HepG2 (cell line): ENCODE results near the gene NEDD8. TPM values are rescaled to one million over a fixed set of nuclear protein-coding genes. Genes with fewer than 3 reads are reported as not detected.

Source experiments
- MXI1 ChIP-seq: IDR thresholded peaks from 3 replicates; pipeline ENCODE4 v1.6.1; 2012; ENCODE audit warnings: low read depth, low read length, inconsistent platforms, borderline replicate concordance
- NCOA1 ChIP-seq: sonication (generic); formaldehyde crosslinking; IDR thresholded peaks from 2 replicates; pipeline ENCODE4 v1.9.0; 2021; ENCODE audit warnings: missing genetic modification reagents
- PHF21A ChIP-seq: sonication (generic); formaldehyde crosslinking; IDR thresholded peaks from 2 replicates; pipeline ENCODE4 v1.5.0; 2020; ENCODE audit warnings: mild to moderate bottlenecking, missing genetic modification reagents
- TOPORS ChIP-seq: sonication (generic); formaldehyde crosslinking; IDR thresholded peaks from 2 replicates; pipeline ENCODE4 v1.8.0; 2023; ENCODE audit warnings: mild to moderate bottlenecking, missing genetic modification reagents
- U2AF2 ChIP-seq: fragments of 200-400 bp; formaldehyde crosslinking; IDR thresholded peaks from 2 replicates; pipeline ENCODE4 v1.6.1; 2017; ENCODE audit warnings: low read depth, mild to moderate bottlenecking, low read length
- ZKSCAN5 ChIP-seq: sonication (generic); formaldehyde crosslinking; IDR thresholded peaks from 2 replicates; pipeline ENCODE4 v1.5.1; 2020; ENCODE audit warnings: mild to moderate bottlenecking, missing genetic modification reagents
- ZNF326 ChIP-seq: sonication (generic); formaldehyde crosslinking; IDR thresholded peaks from 2 replicates; pipeline ENCODE4 v1.4.0; 2020; ENCODE audit warnings: missing genetic modification reagents, borderline replicate concordance
- ZNF33A ChIP-seq: sonication (generic); formaldehyde crosslinking; IDR thresholded peaks from 2 replicates; pipeline ENCODE4 v1.5.1; 2020; ENCODE audit warnings: missing genetic modification reagents, mild to moderate bottlenecking, moderate library complexity, borderline replicate concordance
- ZNF878 ChIP-seq: sonication (generic); formaldehyde crosslinking; IDR thresholded peaks from 2 replicates; pipeline ENCODE4 v1.8.1; 2023; ENCODE audit warnings: mild to moderate bottlenecking, missing genetic modification reagents, moderate library complexity
- polyA plus RNA-seq, 8 experiments: library from polyadenylated mRNA; depleted of rRNA in 3 of 8; stranded (reverse) in 7 of 8; unstranded in 1 of 8; fragments of >200 nt; fragmentation: Illumina TruSeq in 4 of 8; extraction: Trizol in 4 of 8; gene quantifications; 2 replicates each; pipeline versions ENCODE4 v1.2.1 to v1.2.3, GENCODE V29; 2011 to 2016; ENCODE audit warnings: low read depth in 4 of 8, missing spikeins in 1 of 8, mixed read lengths in 1 of 8; ENCODE audit not compliant: insufficient read depth in 1 of 8
- total RNA-seq, 5 experiments: library from RNA; depleted of rRNA; stranded (reverse); fragments of >200 nt; fragmentation: Illumina TruSeq; extraction: Trizol; gene quantifications; 2 replicates each; pipeline ENCODE4 v1.2.3, GENCODE V29; 2016; ENCODE audit warnings: low read depth in 1 of 5
- TF ChIP-seq, protein P1 (sequence below): sonication (generic); formaldehyde crosslinking; IDR thresholded peaks from 2 replicates; pipeline ENCODE4 v1.4.0; 2020; ENCODE audit warnings: mild to moderate bottlenecking, missing genetic modification reagents
- TF ChIP-seq, protein P2 (sequence below): sonication (generic); formaldehyde crosslinking; IDR thresholded peaks from 2 replicates; pipeline ENCODE4 v1.5.0; 2020; ENCODE audit warnings: mild to moderate bottlenecking, missing genetic modification reagents
- TF ChIP-seq, protein P3 (sequence below): sonication (generic); formaldehyde crosslinking; IDR thresholded peaks from 2 replicates; pipeline ENCODE4 v1.4.0; 2020; ENCODE audit warnings: missing genetic modification reagents
- TF ChIP-seq, protein P4 (sequence below): sonication (generic); formaldehyde crosslinking; IDR thresholded peaks from 2 replicates; pipeline ENCODE4 v1.5.0; 2020; ENCODE audit warnings: missing genetic modification reagents
- TF ChIP-seq, protein P5 (sequence below): sonication (generic); formaldehyde crosslinking; IDR thresholded peaks from 2 replicates; pipeline ENCODE4 v1.4.0; 2020; ENCODE audit warnings: missing genetic modification reagents, borderline replicate concordance
- TF ChIP-seq, protein P6 (sequence below): sonication (generic); formaldehyde crosslinking; IDR thresholded peaks from 2 replicates; pipeline ENCODE4 v1.4.0; 2020; ENCODE audit warnings: mild to moderate bottlenecking, missing genetic modification reagents
- TF ChIP-seq, protein P7 (sequence below): sonication (generic); formaldehyde crosslinking; IDR thresholded peaks from 2 replicates; pipeline ENCODE4 v1.8.1; 2023; ENCODE audit warnings: mild to moderate bottlenecking, moderate library complexity, missing genetic modification reagents

Gene NEDD8
- total and polyA plus RNA-seq, 2 of the 13 experiments (the other 11 are each of a cell fraction or from before 2014, with no cell fraction given), result 535 to 713 TPM

DNA sequence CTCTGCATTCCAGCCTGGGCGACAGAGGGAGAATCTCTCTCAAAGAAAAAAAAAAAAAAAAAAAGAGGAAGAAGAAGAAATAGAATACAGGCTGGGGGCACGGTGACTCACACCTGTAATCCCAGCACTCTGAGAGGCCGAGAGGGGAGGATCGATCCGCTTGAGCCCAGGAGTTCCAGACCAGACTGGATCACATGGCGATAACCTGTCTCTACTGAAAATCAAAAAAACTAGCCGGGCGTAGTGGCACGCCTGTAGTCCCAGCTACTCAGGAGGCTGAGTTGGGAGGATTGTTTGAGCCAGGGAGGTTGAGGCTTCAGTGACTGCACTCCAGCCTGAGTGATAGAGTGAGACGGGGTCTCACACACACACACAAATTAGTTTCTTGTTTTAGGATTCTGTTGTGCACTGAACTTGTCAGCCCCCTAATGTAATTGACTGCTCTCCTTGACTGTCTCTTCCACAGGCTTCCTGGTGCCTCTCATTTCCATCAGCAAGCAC, 11.2 kb upstream of the NEDD8 start (continued):
- TF ChIP-seq, protein P1, sequence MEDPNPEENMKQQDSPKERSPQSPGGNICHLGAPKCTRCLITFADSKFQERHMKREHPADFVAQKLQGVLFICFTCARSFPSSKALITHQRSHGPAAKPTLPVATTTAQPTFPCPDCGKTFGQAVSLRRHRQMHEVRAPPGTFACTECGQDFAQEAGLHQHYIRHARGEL, result 0 out of 2 replicates have a peak, but pooled peaks have one; percentile 45
- TF ChIP-seq, protein P2, sequence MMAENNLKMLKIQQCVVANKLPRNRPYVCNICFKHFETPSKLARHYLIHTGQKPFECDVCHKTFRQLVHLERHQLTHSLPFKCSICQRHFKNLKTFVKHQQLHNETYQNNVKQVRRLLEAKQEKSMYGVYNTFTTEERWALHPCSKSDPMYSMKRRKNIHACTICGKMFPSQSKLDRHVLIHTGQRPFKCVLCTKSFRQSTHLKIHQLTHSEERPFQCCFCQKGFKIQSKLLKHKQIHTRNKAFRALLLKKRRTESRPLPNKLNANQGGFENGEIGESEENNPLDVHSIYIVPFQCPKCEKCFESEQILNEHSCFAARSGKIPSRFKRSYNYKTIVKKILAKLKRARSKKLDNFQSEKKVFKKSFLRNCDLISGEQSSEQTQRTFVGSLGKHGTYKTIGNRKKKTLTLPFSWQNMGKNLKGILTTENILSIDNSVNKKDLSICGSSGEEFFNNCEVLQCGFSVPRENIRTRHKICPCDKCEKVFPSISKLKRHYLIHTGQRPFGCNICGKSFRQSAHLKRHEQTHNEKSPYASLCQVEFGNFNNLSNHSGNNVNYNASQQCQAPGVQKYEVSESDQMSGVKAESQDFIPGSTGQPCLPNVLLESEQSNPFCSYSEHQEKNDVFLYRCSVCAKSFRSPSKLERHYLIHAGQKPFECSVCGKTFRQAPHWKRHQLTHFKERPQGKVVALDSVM (CRISPR knock-in tag), result peak; percentile 95
- TF ChIP-seq, protein P3, sequence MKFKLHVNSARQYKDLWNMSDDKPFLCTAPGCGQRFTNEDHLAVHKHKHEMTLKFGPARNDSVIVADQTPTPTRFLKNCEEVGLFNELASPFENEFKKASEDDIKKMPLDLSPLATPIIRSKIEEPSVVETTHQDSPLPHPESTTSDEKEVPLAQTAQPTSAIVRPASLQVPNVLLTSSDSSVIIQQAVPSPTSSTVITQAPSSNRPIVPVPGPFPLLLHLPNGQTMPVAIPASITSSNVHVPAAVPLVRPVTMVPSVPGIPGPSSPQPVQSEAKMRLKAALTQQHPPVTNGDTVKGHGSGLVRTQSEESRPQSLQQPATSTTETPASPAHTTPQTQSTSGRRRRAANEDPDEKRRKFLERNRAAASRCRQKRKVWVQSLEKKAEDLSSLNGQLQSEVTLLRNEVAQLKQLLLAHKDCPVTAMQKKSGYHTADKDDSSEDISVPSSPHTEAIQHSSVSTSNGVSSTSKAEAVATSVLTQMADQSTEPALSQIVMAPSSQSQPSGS (CRISPR knock-in tag), result no peak
- no peak for TF ChIP-seq PHF21A
- TF ChIP-seq, protein P4, sequence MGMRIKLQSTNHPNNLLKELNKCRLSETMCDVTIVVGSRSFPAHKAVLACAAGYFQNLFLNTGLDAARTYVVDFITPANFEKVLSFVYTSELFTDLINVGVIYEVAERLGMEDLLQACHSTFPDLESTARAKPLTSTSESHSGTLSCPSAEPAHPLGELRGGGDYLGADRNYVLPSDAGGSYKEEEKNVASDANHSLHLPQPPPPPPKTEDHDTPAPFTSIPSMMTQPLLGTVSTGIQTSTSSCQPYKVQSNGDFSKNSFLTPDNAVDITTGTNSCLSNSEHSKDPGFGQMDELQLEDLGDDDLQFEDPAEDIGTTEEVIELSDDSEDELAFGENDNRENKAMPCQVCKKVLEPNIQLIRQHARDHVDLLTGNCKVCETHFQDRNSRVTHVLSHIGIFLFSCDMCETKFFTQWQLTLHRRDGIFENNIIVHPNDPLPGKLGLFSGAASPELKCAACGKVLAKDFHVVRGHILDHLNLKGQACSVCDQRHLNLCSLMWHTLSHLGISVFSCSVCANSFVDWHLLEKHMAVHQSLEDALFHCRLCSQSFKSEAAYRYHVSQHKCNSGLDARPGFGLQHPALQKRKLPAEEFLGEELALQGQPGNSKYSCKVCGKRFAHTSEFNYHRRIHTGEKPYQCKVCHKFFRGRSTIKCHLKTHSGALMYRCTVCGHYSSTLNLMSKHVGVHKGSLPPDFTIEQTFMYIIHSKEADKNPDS (CRISPR knock-in tag), result peak; percentile 21; the same call in 1 of the 2 replicates
- TF ChIP-seq NCOA1 (CRISPR knock-in tag), result no peak
- peak; percentile 67; the same call in 1 of the 3 replicates for TF ChIP-seq MXI1
- no peak for TF ChIP-seq ZNF878 (CRISPR knock-in tag)
- TF ChIP-seq, protein P5, sequence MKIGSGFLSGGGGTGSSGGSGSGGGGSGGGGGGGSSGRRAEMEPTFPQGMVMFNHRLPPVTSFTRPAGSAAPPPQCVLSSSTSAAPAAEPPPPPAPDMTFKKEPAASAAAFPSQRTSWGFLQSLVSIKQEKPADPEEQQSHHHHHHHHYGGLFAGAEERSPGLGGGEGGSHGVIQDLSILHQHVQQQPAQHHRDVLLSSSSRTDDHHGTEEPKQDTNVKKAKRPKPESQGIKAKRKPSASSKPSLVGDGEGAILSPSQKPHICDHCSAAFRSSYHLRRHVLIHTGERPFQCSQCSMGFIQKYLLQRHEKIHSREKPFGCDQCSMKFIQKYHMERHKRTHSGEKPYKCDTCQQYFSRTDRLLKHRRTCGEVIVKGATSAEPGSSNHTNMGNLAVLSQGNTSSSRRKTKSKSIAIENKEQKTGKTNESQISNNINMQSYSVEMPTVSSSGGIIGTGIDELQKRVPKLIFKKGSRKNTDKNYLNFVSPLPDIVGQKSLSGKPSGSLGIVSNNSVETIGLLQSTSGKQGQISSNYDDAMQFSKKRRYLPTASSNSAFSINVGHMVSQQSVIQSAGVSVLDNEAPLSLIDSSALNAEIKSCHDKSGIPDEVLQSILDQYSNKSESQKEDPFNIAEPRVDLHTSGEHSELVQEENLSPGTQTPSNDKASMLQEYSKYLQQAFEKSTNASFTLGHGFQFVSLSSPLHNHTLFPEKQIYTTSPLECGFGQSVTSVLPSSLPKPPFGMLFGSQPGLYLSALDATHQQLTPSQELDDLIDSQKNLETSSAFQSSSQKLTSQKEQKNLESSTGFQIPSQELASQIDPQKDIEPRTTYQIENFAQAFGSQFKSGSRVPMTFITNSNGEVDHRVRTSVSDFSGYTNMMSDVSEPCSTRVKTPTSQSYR (CRISPR knock-in tag), result no peak
- TF ChIP-seq, protein P6, sequence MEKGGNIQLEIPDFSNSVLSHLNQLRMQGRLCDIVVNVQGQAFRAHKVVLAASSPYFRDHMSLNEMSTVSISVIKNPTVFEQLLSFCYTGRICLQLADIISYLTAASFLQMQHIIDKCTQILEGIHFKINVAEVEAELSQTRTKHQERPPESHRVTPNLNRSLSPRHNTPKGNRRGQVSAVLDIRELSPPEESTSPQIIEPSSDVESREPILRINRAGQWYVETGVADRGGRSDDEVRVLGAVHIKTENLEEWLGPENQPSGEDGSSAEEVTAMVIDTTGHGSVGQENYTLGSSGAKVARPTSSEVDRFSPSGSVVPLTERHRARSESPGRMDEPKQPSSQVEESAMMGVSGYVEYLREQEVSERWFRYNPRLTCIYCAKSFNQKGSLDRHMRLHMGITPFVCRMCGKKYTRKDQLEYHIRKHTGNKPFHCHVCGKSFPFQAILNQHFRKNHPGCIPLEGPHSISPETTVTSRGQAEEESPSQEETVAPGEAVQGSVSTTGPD (CRISPR knock-in tag), result no peak
- TF ChIP-seq ZNF33A (CRISPR knock-in tag), result no peak
- TF ChIP-seq ZNF326 (CRISPR knock-in tag), result no peak
- TF ChIP-seq TOPORS (CRISPR knock-in tag), result no peak
- TF ChIP-seq, protein P7, sequence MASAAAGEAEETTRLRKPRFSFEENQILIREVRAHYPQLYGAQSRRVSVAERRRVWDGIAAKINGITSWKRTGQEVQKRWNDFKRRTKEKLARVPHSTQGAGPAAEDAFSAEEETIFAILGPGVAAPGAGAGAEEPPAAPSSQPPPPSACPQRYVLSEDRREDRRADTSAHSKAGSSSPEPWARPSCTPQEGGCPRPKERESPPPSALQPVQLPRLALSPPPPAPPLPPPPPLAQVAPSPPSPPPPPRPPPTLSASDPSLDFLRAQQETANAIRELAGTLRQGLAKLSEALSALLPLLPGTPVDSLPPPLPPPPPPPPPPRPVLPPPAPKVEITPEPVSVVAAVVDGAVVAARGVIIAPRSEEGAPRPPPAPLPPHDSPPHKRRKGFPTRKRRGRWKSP (CRISPR knock-in tag), result no peak
- TF ChIP-seq ZKSCAN5 (CRISPR knock-in tag), result 0 out of 2 replicates have a peak, but pooled peaks have one; percentile 46
- peak; percentile 36; the same call in 1 of the 2 replicates for TF ChIP-seq U2AF2
